Choroid plexus epithelial cell (primary cell): ENCODE results near the gene ERVH48-1.
A peak's percentile ranks its signal among the peaks of the same experiment; 100 is the strongest.

Experiments used
- DNase-seq: peaks from one replicate; pipeline ENCODE4 v3.0.0-alpha.2; 2010; ENCODE audit warnings: low read depth
- H3K4me3 ChIP-seq: 2 replicates; pipeline ENCODE4 v1.5.1; 2011; ENCODE audit warnings: low read depth, mild to moderate bottlenecking, control low read depth, low read length, moderate library complexity
- CTCF ChIP-seq: conservative IDR thresholded peaks from 2 replicates; pipeline ENCODE4 v1.5.1; 2011; ENCODE audit warnings: low read depth, mild to moderate bottlenecking, control low read depth, inconsistent platforms, low read length, moderate library complexity

ERVH48-1 gene

GRCh38 chr21:42892931-42893755 is 32.3 kb downstream of the ERVH48-1 start, which contains the start of gene NDUFV3:
Gene NDUFV3, plus strand, starts transcription at chr21:42893309. Its CDS starts 25 bp downstream, at chr21:42893334.
- H3K4me3 ChIP-seq, result peak within 1 kb of the TSS; percentile 97
- peak; percentile 99 for DNase-seq
- no peak for TF ChIP-seq CTCF

GRCh38 chr21:42892582-42892930 is 32.9 kb downstream of the ERVH48-1 start:
- peak overlapping the region; percentile 97 for H3K4me3 ChIP-seq
- no peak for TF ChIP-seq CTCF
- DNase-seq, result no peak

GRCh38 chr21:42887326-42887725 is 38.1 kb downstream of the ERVH48-1 start:
- peak; percentile 15 for DNase-seq
- no peak for TF ChIP-seq CTCF
- no peak overlapping the region for H3K4me3 ChIP-seq

GRCh38 chr21:42883921-42884320 is 41.5 kb downstream of the ERVH48-1 start:
- DNase-seq, result no peak
- no peak overlapping the region for H3K4me3 ChIP-seq
- TF ChIP-seq CTCF, result no peak

GRCh38 chr21:42880352-42880751 is 45.1 kb downstream of the ERVH48-1 start:
- TF ChIP-seq CTCF, result no peak
- H3K4me3 ChIP-seq, result peak overlapping the region; percentile 99
- DNase-seq, result no peak

GRCh38 chr21:42878993-42879787 is 46.2 kb downstream of the ERVH48-1 start, which contains the start of gene WDR4:
Gene WDR4, minus strand, starts transcription at chr21:42879539. Its CDS starts 44 bp downstream, at chr21:42879495.
- peak; percentile 98 for DNase-seq
- no peak for TF ChIP-seq CTCF
- H3K4me3 ChIP-seq, result peak within 1 kb of the TSS; percentile 99
